ENCODE measurements around the gene GJB1.
"Not testable (repeated sequence)": the region's sequence is repeated elsewhere in the genome, so short reads cannot be mapped to it uniquely, and the experiment has no call there.

The GJB1 gene

DNA sequence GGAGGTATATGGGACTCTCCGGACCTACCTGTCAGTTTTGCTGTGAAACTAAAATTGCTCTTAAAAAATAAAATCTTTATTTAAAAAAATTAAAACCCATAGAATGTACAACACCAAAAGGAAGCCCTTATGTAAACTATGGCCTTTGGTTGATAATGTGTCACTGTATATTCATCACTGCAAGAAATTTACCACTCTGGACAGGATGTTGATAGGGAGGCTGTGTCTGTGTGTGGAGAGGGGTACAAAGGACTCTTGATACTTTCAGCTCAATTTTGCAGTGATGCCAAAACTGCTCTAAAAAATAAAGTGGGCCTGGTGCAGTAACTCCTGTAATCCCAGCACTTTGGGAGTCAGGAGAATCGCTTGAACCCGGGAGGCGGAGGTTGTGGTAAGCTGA is 33.8 kb downstream of the GJB1 start:
- no peak for DNase-seq (ENCODE audit: low read depth)

DNA sequence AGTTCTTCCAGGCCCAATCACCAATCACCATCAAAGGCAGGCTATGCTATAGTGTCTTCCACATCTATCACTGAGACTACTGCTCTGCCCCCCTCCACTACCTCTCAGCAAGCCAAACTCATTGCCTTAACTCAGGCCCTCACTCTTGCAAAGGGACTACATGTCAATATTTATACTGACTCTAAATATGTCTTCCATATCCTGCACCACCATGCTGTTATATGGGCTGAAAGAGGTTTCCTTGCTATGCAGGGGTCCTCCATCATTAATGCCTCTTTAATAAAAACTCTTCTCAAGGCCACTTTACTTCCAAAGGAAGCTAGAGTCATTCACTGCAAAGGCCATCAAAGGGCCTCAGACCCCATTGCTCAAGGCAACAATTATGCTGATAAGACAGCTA is 45.6 kb downstream of the GJB1 start:
- not testable (repeated sequence) for DNase-seq (ENCODE audit: low read depth)

DNA sequence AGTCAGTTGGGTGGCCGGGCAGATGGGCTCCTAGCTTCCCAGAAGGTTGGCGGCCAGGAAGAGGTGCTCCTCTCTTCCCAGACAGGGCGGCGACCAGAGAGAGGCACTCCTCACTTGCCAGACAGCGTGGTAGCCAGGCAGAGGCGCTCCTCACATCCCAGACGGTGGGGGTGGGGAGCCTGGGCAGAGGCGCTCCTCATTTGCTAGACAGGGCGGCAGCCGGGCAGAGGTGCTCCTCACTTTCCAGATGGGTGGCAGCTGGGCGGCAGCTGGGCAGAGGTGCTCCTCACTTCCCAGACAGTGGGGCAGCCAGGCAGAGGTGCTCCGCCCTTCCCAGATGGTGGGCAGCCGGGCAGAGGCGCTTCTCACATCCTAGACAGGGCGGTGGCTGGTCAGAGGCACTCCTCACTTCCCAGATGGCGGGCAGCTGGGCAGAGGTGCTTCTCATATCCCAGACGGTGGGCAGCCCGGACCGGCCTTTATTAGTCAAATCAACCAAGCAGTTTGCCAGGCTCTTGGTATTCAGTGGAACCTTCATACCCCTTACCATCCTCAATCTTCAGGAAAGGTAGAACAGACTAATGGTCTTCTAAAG is 46.9 kb downstream of the GJB1 start:
- DNase-seq (ENCODE audit: low read depth), result no peak

DNA sequence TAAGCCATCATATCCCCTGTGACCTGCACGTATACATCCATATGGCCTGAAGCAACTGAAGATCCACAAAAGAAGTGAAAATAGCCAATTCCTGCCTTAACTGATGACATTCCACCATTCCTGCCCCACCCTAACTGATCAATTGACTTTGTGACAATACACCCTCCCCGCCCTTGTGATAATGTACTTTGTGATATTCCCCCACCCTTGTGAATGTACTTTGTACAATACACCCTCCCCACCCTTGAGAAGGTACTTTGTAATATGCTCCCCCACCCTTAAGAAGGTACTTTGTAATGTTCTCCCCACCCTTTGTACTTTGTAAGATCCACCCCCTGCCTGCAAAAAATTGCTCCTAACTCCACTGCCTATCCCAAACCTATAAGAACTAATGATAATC is 49.3 kb downstream of the GJB1 start:
- DNase-seq (ENCODE audit: low read depth), result not testable (repeated sequence)

Measured in stimulated activated CD8-positive, alpha-beta memory T cell treated with anti-CD3 and anti-CD28 coated beads, Interleukin-15, amount 100 ng/mL, for 1 hour (primary cell).